ENCODE measurements around the gene ATP8B4.

- TF ChIP-seq CTCF (IDR thresholded peaks at IDR 0.05) (no peak), TAF1 (IDR thresholded peaks at IDR 0.05; ENCODE audit: borderline replicate concordance, low read depth, low read length) (no peak)
These were observed 12.6 kb upstream of the ATP8B4 start for GRCh38 chr15:50131617-50132016.

All from SK-N-SH (cell line).